Thyroid gland (tissue), 4 donors: ENCODE results near the gene ATAD2B.
"Not testable (repeated sequence)": the region's sequence is repeated elsewhere in the genome, so short reads cannot be mapped to it uniquely, and the experiment has no call there.

Experiments used
- CTCF ChIP-seq, 6 experiments: fragments of 200-600 bp in 3 of 6; fragments of 450-650 bp in 3 of 6; sonication (generic) in 3 of 6; IDR thresholded peaks; one replicate each; pipeline ENCODE4 v1.5.1; 2016 to 2019; ENCODE audit warnings: antibody characterized with exemption in 6 of 6, mild to moderate bottlenecking in 2 of 6, inconsistent platforms in 1 of 6, moderate library complexity in 1 of 6
- POLR2A ChIP-seq, 2 donors: fragments of 450-650 bp; IDR thresholded peaks; one replicate each; pipeline ENCODE4 v1.6.1; 2017; ENCODE audit warnings: antibody characterized with exemption in 2 of 2, mild to moderate bottlenecking in 2 of 2, moderate library complexity in 1 of 2

GRCh38 chr2:23736783-23737182 is 190.1 kb downstream of the ATAD2B start:
- not testable (repeated sequence) for TF ChIP-seq CTCF, POLR2A (IDR thresholded peaks at IDR 0.05)
